K562 (cell line): Measurements from ENCODE around the gene MBNL1.

Experiments
- ATF2 ChIP-seq: sonication (generic); formaldehyde crosslinking; IDR thresholded peaks from 2 replicates; pipeline ENCODE4 v1.8.1; 2022; ENCODE audit warnings: missing genetic modification reagents
- ATF3 ChIP-seq, 2 experiments: fragments of 450-650 bp in 1 of 2; sonication (generic) in 1 of 2; formaldehyde crosslinking in 1 of 2; IDR thresholded peaks in 1 of 2; conservative IDR thresholded peaks in 1 of 2; 2 replicates each; pipeline versions ENCODE4 v1.6.1 to v1.8.1; 2016 to 2023; ENCODE audit warnings: mild to moderate bottlenecking in 2 of 2, moderate library complexity in 2 of 2, inconsistent platforms in 1 of 2, missing genetic modification reagents in 1 of 2
- CBX8 ChIP-seq: fragments of 200-600 bp; sonication (generic); IDR thresholded peaks from 2 replicates; pipeline ENCODE4 v1.6.1; 2012; ENCODE audit warnings: borderline replicate concordance, mixed run types, low read depth, mild to moderate bottlenecking, moderate library complexity, mixed read lengths, low read length, control low read depth, inconsistent platforms; ENCODE audit not compliant: poor library complexity, severe bottlenecking; ENCODE audit errors: extremely low read depth
- CHD1 ChIP-seq: fragments of 200-600 bp; sonication (generic); IDR thresholded peaks from one replicate; pipeline ENCODE4 v1.6.1; 2012; ENCODE audit warnings: mild to moderate bottlenecking, moderate library complexity, low read length, inconsistent platforms
- CTCF ChIP-seq, 3 experiments: IDR thresholded peaks in 2 of 3; conservative IDR thresholded peaks in 1 of 3; 2 replicates each; pipeline ENCODE4 v1.5.1; 2011 to 2012; ENCODE audit warnings: low read length in 3 of 3, mild to moderate bottlenecking in 3 of 3, control low read depth in 2 of 3, improper control_type of control experiment in 1 of 3, inconsistent platforms in 1 of 3, low read depth in 1 of 3, mixed read lengths in 1 of 3, moderate library complexity in 1 of 3; ENCODE audit not compliant: insufficient read depth in 2 of 3
- MAX ChIP-seq: sonication (generic); formaldehyde crosslinking; IDR thresholded peaks from 2 replicates; pipeline ENCODE4 v1.9.0; 2022; ENCODE audit warnings: mild to moderate bottlenecking, missing genetic modification reagents
- MNT ChIP-seq, 2 experiments: fragments of 450-650 bp; conservative IDR thresholded peaks; 2 replicates each; pipeline ENCODE4 v1.6.1; 2017; ENCODE audit warnings: mild to moderate bottlenecking in 2 of 2, moderate library complexity in 2 of 2
- MYNN ChIP-seq, 2 experiments: sonication (generic); formaldehyde crosslinking in 1 of 2; IDR thresholded peaks; 2 replicates each; pipeline versions ENCODE4 v1.5.0 to v1.6.1; 2016 to 2020; ENCODE audit warnings: antibody characterized with exemption in 1 of 2, missing genetic modification reagents in 1 of 2
- ZKSCAN1 ChIP-seq: fragments of 150-350 bp; IDR thresholded peaks from 2 replicates; pipeline ENCODE4 v1.6.1; 2016; ENCODE audit warnings: low read depth, low read length
- ZNF24 ChIP-seq: fragments of 450-650 bp; IDR thresholded peaks from 2 replicates; pipeline ENCODE4 v1.6.1; 2016
- ZSCAN29 ChIP-seq: fragments of 450-650 bp; IDR thresholded peaks from 2 replicates; pipeline ENCODE4 v1.6.1; 2017
- TF ChIP-seq, protein P1 (sequence below): fragments of 250-450 bp; sonication (Bioruptor Pico); IDR thresholded peaks from 2 replicates; pipeline ENCODE4 v1.4.0; 2020; ENCODE audit warnings: mild to moderate bottlenecking
- TF ChIP-seq, protein P2 (sequence below): fragments of 450-650 bp; formaldehyde crosslinking; IDR thresholded peaks from 2 replicates; pipeline ENCODE4 v1.4.0; 2020; ENCODE audit warnings: mild to moderate bottlenecking, mixed read lengths

- TF ChIP-seq CBX8 (no peak), ATF3 (IDR thresholded peaks at IDR 0.05) (no peak), ATF3 (CRISPR knock-in tag; conservative IDR thresholded peaks at IDR 0.05) (no peak), CTCF (IDR thresholded peaks at IDR 0.05 in 2 of 3, conservative IDR thresholded peaks at IDR 0.05 in 1 of 3; ENCODE audit: insufficient read depth in 2 of 3, low read depth in 1 of 3, low read length in 3 of 3) (no peak), ZNF24 (no peak), MAX (CRISPR knock-in tag) (no peak), CHD1 (no peak), ATF2 (CRISPR knock-in tag) (no peak), MNT (conservative IDR thresholded peaks at IDR 0.05) (no peak), ZSCAN29 (no peak), MYNN (IDR thresholded peaks at IDR 0.05) (no peak), MYNN (CRISPR knock-in tag; IDR thresholded peaks at IDR 0.05) (no peak), ZKSCAN1 (no peak)
- TF ChIP-seq, protein P1, sequence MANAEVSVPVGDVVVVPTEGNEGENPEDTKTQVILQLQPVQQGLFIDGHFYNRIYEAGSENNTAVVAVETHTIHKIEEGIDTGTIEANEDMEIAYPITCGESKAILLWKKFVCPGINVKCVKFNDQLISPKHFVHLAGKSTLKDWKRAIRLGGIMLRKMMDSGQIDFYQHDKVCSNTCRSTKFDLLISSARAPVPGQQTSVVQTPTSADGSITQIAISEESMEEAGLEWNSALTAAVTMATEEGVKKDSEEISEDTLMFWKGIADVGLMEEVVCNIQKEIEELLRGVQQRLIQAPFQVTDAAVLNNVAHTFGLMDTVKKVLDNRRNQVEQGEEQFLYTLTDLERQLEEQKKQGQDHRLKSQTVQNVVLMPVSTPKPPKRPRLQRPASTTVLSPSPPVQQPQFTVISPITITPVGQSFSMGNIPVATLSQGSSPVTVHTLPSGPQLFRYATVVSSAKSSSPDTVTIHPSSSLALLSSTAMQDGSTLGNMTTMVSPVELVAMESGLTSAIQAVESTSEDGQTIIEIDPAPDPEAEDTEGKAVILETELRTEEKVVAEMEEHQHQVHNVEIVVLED (CRISPR knock-in tag), result no peak
- TF ChIP-seq, protein P2, sequence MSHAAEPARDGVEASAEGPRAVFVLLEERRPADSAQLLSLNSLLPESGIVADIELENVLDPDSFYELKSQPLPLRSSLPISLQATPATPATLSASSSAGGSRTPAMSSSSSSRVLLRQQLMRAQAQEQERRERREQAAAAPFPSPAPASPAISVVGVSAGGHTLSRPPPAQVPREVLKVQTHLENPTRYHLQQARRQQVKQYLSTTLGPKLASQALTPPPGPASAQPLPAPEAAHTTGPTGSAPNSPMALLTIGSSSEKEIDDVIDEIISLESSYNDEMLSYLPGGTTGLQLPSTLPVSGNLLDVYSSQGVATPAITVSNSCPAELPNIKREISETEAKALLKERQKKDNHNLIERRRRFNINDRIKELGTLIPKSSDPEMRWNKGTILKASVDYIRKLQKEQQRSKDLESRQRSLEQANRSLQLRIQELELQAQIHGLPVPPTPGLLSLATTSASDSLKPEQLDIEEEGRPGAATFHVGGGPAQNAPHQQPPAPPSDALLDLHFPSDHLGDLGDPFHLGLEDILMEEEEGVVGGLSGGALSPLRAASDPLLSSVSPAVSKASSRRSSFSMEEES (CRISPR knock-in tag), result no peak
These were observed 13.4 kb upstream of the MBNL1 start for GRCh38 chr3:152255290-152255689.
